Measurements from ENCODE around the gene EEF2KMT. TPM values are rescaled to one million over a fixed set of nuclear protein-coding genes. Genes with fewer than 3 reads are reported as not detected.
"Not testable (repeated sequence)": the region's sequence is repeated elsewhere in the genome, so short reads cannot be mapped to it uniquely, and the experiment has no call there.

EEF2KMT gene
- total and polyA plus RNA-seq, 9 of the 15 experiments (the other 6 are each of a cell fraction or from before 2014, with no cell fraction given) = 4.2 to 22.7 (median 12.8) TPM

DNA sequence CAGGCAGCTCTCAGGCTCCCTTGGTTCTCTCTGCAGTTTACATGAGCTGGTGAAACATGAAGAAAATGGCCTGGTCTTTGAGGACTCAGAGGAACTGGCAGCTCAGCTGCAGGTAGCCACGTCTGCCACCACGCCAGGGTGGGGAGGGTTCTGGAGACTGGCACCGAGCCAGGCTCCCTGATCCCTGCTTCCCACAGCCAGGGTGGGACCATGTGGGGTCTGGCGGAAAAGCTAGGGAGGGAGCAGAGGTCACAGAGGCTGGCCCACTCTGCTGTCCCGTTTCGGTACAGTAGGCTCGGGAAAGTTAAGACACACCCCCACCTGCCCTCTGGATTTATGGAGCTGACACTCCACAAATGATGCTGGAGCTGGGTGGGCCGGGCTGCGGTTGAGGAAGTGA, 13.9 kb downstream of the EEF2KMT start:
- H3K9me3 ChIP-seq (replicated peaks; ENCODE audit: control insufficient read depth, insufficient read depth, low read depth, low read length); H2AFZ ChIP-seq (ENCODE audit: low read depth, low read length); in situ Hi-C loops (cut with MboI); H3K9me1 ChIP-seq (ENCODE audit: control insufficient read depth, insufficient read depth, low read length); POLR2A ChIA-PET; H4K20me1 ChIP-seq (replicated peaks; ENCODE audit: control insufficient read depth, insufficient read depth, low read length); CTCF ChIA-PET (ENCODE audit: low intra/inter-chr PET ratio); H3K4me3 ChIP-seq; H3K4me1 ChIP-seq (replicated peaks in 1 of 2; ENCODE audit: control insufficient read depth in 2 of 2, insufficient read depth in 2 of 2, low read length in 2 of 2); intact Hi-C loops (cut with micrococcal nuclease); H3K79me2 ChIP-seq (ENCODE audit: control insufficient read depth, insufficient read depth, low read length); H3K9ac ChIP-seq (ENCODE audit: insufficient read depth in 1 of 2, low read depth in 2 of 2, low read length in 2 of 2); DNase-seq (ENCODE audit: extremely low read depth in 1 of 4, low spot score in 3 of 4); H3K27me3 ChIP-seq (ENCODE audit: control insufficient read depth in 2 of 2, insufficient read depth in 2 of 2, low read length in 2 of 2); BruUV-seq (replicated peaks); H3K4me2 ChIP-seq (ENCODE audit: insufficient read depth, low read length); ATAC-seq; H3K27ac ChIP-seq (ENCODE audit: extremely low read depth, low read depth, low read length); FAIRE-seq: not testable (repeated sequence)
- 89% methylated on average over 5 of the region's 9 CpGs for WGBS (ENCODE audit: insufficient coverage, low coverage, missing lambda C conversion rate)
- peaks cover 29% of the 10 kb centered on the region; the same call in 1 of the 3 replicates for H3K36me3 ChIP-seq (ENCODE audit: control insufficient read depth, insufficient read depth, low read length)
- TF ChIP-seq NFIC (IDR thresholded peaks at IDR 0.05) = peak; percentile 21; the same call in 1 of the 2 replicates

DNA sequence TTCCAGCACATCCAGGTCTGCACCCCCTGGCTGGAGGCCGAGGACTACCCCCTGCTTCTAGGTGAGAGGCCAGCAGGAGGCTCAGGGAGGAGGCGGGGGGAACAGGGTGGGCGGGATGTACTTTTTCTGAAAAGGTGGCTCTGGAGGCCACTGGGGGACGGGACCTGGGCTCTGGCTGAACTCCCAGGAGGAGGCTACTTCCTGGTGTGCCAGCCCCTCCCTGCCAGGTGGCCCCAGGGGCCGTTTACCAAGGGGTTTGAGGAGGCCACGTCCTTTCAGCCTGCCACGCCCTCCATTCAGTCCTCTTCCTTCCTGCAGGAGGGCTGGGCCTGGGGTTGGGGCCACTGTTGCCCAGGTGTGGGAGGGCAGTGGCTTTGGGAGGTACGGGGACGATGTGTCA, 16.6 kb downstream of the EEF2KMT start:
- FAIRE-seq; H3K9me3 ChIP-seq (replicated peaks; ENCODE audit: control insufficient read depth, insufficient read depth, low read depth, low read length); CTCF ChIA-PET (ENCODE audit: low intra/inter-chr PET ratio); H3K79me2 ChIP-seq (ENCODE audit: control insufficient read depth, insufficient read depth, low read length); H3K4me2 ChIP-seq (ENCODE audit: insufficient read depth, low read length); H3K27me3 ChIP-seq (ENCODE audit: control insufficient read depth in 2 of 2, insufficient read depth in 2 of 2, low read length in 2 of 2); DNase-seq (ENCODE audit: extremely low read depth in 1 of 4, low spot score in 3 of 4); H2AFZ ChIP-seq (ENCODE audit: low read depth, low read length); H3K9ac ChIP-seq (ENCODE audit: insufficient read depth in 1 of 2, low read depth in 2 of 2, low read length in 2 of 2); intact Hi-C loops (cut with micrococcal nuclease); H3K4me3 ChIP-seq; in situ Hi-C loops (cut with MboI); H4K20me1 ChIP-seq (replicated peaks; ENCODE audit: control insufficient read depth, insufficient read depth, low read length); BruUV-seq (replicated peaks); ATAC-seq; H3K4me1 ChIP-seq (replicated peaks in 1 of 2; ENCODE audit: control insufficient read depth in 2 of 2, insufficient read depth in 2 of 2, low read length in 2 of 2); H3K27ac ChIP-seq (ENCODE audit: extremely low read depth, low read depth, low read length); H3K9me1 ChIP-seq (ENCODE audit: control insufficient read depth, insufficient read depth, low read length): not testable (repeated sequence)
- 100% methylated on average over 1 of the region's 9 CpGs for WGBS (ENCODE audit: insufficient coverage, low coverage, missing lambda C conversion rate)
- POLR2A ChIA-PET = interaction anchor here (1.4 kb wide), 1 partner anchor 9 kb away, joined by 6 read pairs; the partner anchor contains the start of gene ALG1
- peaks cover 31% of the 10 kb centered on the region; the same call in 2 of the 3 replicates for H3K36me3 ChIP-seq (ENCODE audit: control insufficient read depth, insufficient read depth, low read length)

DNA sequence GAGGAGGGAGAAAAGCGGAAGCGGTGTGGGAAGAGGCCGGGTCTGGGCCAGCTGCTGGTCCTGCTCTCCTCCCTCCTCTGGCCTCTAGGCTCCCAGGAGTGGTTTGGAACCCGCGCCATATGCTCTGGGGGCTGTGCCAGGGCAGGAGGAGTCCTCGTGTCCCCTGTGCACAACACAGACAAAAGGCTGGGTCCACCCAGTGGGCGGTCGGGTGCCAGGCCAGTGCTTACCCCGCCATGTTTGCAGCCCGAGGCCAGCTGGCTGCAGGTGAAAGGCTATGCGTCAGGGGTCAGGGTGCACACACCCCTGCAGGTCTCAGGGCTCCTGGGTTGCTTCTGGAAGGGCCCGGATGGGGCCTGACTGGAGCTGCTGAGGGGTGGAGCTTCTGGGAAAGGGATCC, 17.1 kb downstream of the EEF2KMT start:
- H3K79me2 ChIP-seq (ENCODE audit: control insufficient read depth, insufficient read depth, low read length); H3K27ac ChIP-seq (ENCODE audit: extremely low read depth, low read depth, low read length); FAIRE-seq; H4K20me1 ChIP-seq (replicated peaks; ENCODE audit: control insufficient read depth, insufficient read depth, low read length); H3K9me1 ChIP-seq (ENCODE audit: control insufficient read depth, insufficient read depth, low read length); H3K4me1 ChIP-seq (replicated peaks in 1 of 2; ENCODE audit: control insufficient read depth in 2 of 2, insufficient read depth in 2 of 2, low read length in 2 of 2); H3K4me3 ChIP-seq; H3K27me3 ChIP-seq (ENCODE audit: control insufficient read depth in 2 of 2, insufficient read depth in 2 of 2, low read length in 2 of 2); H3K9me3 ChIP-seq (replicated peaks; ENCODE audit: control insufficient read depth, insufficient read depth, low read depth, low read length); ATAC-seq; H3K9ac ChIP-seq (ENCODE audit: insufficient read depth in 1 of 2, low read depth in 2 of 2, low read length in 2 of 2); BruUV-seq (replicated peaks); H3K4me2 ChIP-seq (ENCODE audit: insufficient read depth, low read length); H2AFZ ChIP-seq (ENCODE audit: low read depth, low read length); intact Hi-C loops (cut with micrococcal nuclease); in situ Hi-C loops (cut with MboI); DNase-seq (ENCODE audit: extremely low read depth in 1 of 4, low spot score in 3 of 4); CTCF ChIA-PET (ENCODE audit: low intra/inter-chr PET ratio): not testable (repeated sequence)
- WGBS (ENCODE audit: insufficient coverage, low coverage, missing lambda C conversion rate) = 97% methylated on average over 9 of the region's 12 CpGs
- peaks cover 33% of the 10 kb centered on the region; the same call in 2 of the 3 replicates for H3K36me3 ChIP-seq (ENCODE audit: control insufficient read depth, insufficient read depth, low read length)
- POLR2A ChIA-PET = interaction anchor here (0.6 kb wide), 1 partner anchor 1154 kb away, joined by 3 read pairs; no protein-coding TSS in a partner anchor

All from K562 (cell line).